ENCODE results near the gene ADORA2B.

GRCh38 chr17:16013943-16014407 is 69.0 kb downstream of the ADORA2B start:
- TF ChIP-seq EZH2 (IDR thresholded peaks at IDR 0.05; ENCODE audit: borderline replicate concordance, low read length) (no peak), CTCF (conservative IDR thresholded peaks at IDR 0.05 in 1 of 2, IDR thresholded peaks at IDR 0.05 in 1 of 2; ENCODE audit: extremely low read depth in 1 of 2, insufficient read depth in 1 of 2, low read depth in 1 of 2, low read length in 2 of 2) (peak; percentile 71 to 86)

All from mammary epithelial cell (primary cell).